HepG2 (cell line): ENCODE measurements around the gene MRPL50. TPM values are rescaled to one million over a fixed set of nuclear protein-coding genes. Genes with fewer than 3 reads are reported as not detected.

Source experiments
- BCL6 ChIP-seq: IDR thresholded peaks from 2 replicates; pipeline ENCODE4 v1.6.1; 2016; ENCODE audit warnings: missing genetic modification reagents, missing compliant biosample characterization
- CBX5 ChIP-seq: sonication (generic); formaldehyde crosslinking; IDR thresholded peaks from 2 replicates; pipeline ENCODE4 v1.4.0; 2020; ENCODE audit warnings: missing genetic modification reagents, borderline replicate concordance
- FOXK1 ChIP-seq: sonication (generic); formaldehyde crosslinking; IDR thresholded peaks from 2 replicates; pipeline ENCODE4 v1.4.0; 2020; ENCODE audit warnings: low read depth, missing genetic modification reagents, borderline replicate concordance
- FOXP1 ChIP-seq, 2 experiments: fragments of 450-650 bp in 1 of 2; IDR thresholded peaks; 2 replicates each; pipeline ENCODE4 v1.6.1; 2017 to 2018; ENCODE audit warnings: antibody characterized with exemption in 1 of 2
- IRF2 ChIP-seq: IDR thresholded peaks from 2 replicates; pipeline ENCODE4 v1.6.1; 2018; ENCODE audit warnings: missing genetic modification reagents, missing compliant biosample characterization
- KLF12 ChIP-seq: sonication (generic); formaldehyde crosslinking; IDR thresholded peaks from 2 replicates; pipeline ENCODE4 v1.4.0; 2020; ENCODE audit warnings: missing genetic modification reagents, borderline replicate concordance
- MIER3 ChIP-seq: IDR thresholded peaks from 2 replicates; pipeline ENCODE4 v1.6.1; 2016; ENCODE audit warnings: missing compliant biosample characterization, borderline replicate concordance
- MTA1 ChIP-seq: sonication (generic); formaldehyde crosslinking; IDR thresholded peaks from 2 replicates; pipeline ENCODE4 v1.4.0; 2020; ENCODE audit warnings: missing genetic modification reagents, mild to moderate bottlenecking, borderline replicate concordance
- MZF1 ChIP-seq: sonication (generic); formaldehyde crosslinking; IDR thresholded peaks from 2 replicates; pipeline ENCODE4 v1.8.1; 2023; ENCODE audit warnings: mild to moderate bottlenecking, missing genetic modification reagents, borderline replicate concordance
- NR3C1 ChIP-seq: sonication (generic); formaldehyde crosslinking; IDR thresholded peaks from 2 replicates; pipeline ENCODE4 v1.4.0; 2020; ENCODE audit warnings: missing genetic modification reagents
- PHF20 ChIP-seq: sonication (generic); formaldehyde crosslinking; IDR thresholded peaks from 2 replicates; pipeline ENCODE4 v1.5.0; 2020; ENCODE audit warnings: mild to moderate bottlenecking, missing genetic modification reagents
- RNF2 ChIP-seq: fragments of 450-650 bp; conservative IDR thresholded peaks from 2 replicates; pipeline ENCODE4 v1.6.1; 2016; ENCODE audit warnings: low read depth
- SMAD3 ChIP-seq: sonication (generic); formaldehyde crosslinking; IDR thresholded peaks from 2 replicates; pipeline ENCODE4 v1.4.0; 2020; ENCODE audit warnings: missing genetic modification reagents
- TBX2 ChIP-seq: sonication (generic); formaldehyde crosslinking; IDR thresholded peaks from 2 replicates; pipeline ENCODE4 v1.5.0; 2020; ENCODE audit warnings: missing genetic modification reagents, mild to moderate bottlenecking, borderline replicate concordance
- XRCC5 ChIP-seq: fragments of 200-400 bp; formaldehyde crosslinking; optimal IDR thresholded peaks from 2 replicates; pipeline ENCODE3; 2017; ENCODE audit warnings: mild to moderate bottlenecking, low read length
- ZFP36 ChIP-seq: fragments of 150-350 bp; IDR thresholded peaks from 2 replicates; pipeline ENCODE4 v1.6.1; 2018; ENCODE audit warnings: borderline replicate concordance, low read length, low read depth; ENCODE audit not compliant: partially characterized antibody
- ZNF451 ChIP-seq: sonication (generic); formaldehyde crosslinking; IDR thresholded peaks from 2 replicates; pipeline ENCODE4 v1.5.0; 2020; ENCODE audit warnings: mild to moderate bottlenecking, missing genetic modification reagents
- ZNF629 ChIP-seq: sonication (generic); formaldehyde crosslinking; conservative IDR thresholded peaks from 2 replicates; pipeline ENCODE4 v1.5.0; 2020; ENCODE audit warnings: missing genetic modification reagents
- polyA plus RNA-seq, 8 experiments: library from polyadenylated mRNA; depleted of rRNA in 3 of 8; stranded (reverse) in 7 of 8; unstranded in 1 of 8; fragments of >200 nt; fragmentation: Illumina TruSeq in 4 of 8; extraction: Trizol in 4 of 8; gene quantifications; 2 replicates each; pipeline versions ENCODE4 v1.2.1 to v1.2.3, GENCODE V29; 2011 to 2016; ENCODE audit warnings: low read depth in 4 of 8, missing spikeins in 1 of 8, mixed read lengths in 1 of 8; ENCODE audit not compliant: insufficient read depth in 1 of 8
- total RNA-seq, 5 experiments: library from RNA; depleted of rRNA; stranded (reverse); fragments of >200 nt; fragmentation: Illumina TruSeq; extraction: Trizol; gene quantifications; 2 replicates each; pipeline ENCODE4 v1.2.3, GENCODE V29; 2016; ENCODE audit warnings: low read depth in 1 of 5
- TF ChIP-seq, protein P1 (sequence below): sonication (generic); formaldehyde crosslinking; IDR thresholded peaks from 2 replicates; pipeline ENCODE4 v1.9.0; 2021; ENCODE audit warnings: missing genetic modification reagents, borderline replicate concordance
- TF ChIP-seq, protein P2 (sequence below): sonication (generic); formaldehyde crosslinking; IDR thresholded peaks from 2 replicates; pipeline ENCODE4 v1.5.0; 2020; ENCODE audit warnings: mild to moderate bottlenecking, missing genetic modification reagents, moderate library complexity
- TF ChIP-seq, protein P3 (sequence below): sonication (generic); formaldehyde crosslinking; IDR thresholded peaks from 2 replicates; pipeline ENCODE4 v1.4.0; 2020; ENCODE audit warnings: mild to moderate bottlenecking, missing genetic modification reagents
- TF ChIP-seq, protein P4 (sequence below): sonication (generic); formaldehyde crosslinking; conservative IDR thresholded peaks from 2 replicates; pipeline ENCODE4 v1.4.0; 2020; ENCODE audit warnings: missing genetic modification reagents
- TF ChIP-seq, protein P5 (sequence below): sonication (generic); formaldehyde crosslinking; IDR thresholded peaks from 2 replicates; pipeline ENCODE4 v1.5.1; 2020; ENCODE audit warnings: missing genetic modification reagents, mild to moderate bottlenecking, borderline replicate concordance

The MRPL50 gene
- total and polyA plus RNA-seq, 2 of the 13 experiments (the other 11 are each of a cell fraction or from before 2014, with no cell fraction given) = 37.1 to 70.0 TPM

DNA sequence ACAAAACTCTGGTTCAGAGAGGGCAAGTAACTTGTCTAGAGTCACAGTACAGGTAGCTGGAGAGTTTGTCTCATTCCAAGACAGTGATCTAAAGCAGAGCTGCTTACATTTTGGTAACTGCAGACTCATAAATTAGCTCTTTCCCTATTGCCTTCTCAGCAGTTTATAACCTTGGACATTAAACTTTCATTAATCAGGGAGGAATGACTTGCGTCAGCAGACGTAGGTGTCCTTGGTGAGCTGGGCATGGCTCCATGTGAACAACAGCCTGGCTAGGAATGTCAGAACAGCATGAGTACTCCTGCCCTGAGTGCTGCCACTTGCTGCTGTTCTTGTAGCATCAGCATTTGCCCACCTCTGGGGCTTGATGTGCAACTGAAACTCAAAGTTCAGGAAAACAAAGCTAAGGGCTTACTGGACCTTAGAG lies 39.4 kb upstream of the MRPL50 start (continued):
- TF ChIP-seq, protein P1, sequence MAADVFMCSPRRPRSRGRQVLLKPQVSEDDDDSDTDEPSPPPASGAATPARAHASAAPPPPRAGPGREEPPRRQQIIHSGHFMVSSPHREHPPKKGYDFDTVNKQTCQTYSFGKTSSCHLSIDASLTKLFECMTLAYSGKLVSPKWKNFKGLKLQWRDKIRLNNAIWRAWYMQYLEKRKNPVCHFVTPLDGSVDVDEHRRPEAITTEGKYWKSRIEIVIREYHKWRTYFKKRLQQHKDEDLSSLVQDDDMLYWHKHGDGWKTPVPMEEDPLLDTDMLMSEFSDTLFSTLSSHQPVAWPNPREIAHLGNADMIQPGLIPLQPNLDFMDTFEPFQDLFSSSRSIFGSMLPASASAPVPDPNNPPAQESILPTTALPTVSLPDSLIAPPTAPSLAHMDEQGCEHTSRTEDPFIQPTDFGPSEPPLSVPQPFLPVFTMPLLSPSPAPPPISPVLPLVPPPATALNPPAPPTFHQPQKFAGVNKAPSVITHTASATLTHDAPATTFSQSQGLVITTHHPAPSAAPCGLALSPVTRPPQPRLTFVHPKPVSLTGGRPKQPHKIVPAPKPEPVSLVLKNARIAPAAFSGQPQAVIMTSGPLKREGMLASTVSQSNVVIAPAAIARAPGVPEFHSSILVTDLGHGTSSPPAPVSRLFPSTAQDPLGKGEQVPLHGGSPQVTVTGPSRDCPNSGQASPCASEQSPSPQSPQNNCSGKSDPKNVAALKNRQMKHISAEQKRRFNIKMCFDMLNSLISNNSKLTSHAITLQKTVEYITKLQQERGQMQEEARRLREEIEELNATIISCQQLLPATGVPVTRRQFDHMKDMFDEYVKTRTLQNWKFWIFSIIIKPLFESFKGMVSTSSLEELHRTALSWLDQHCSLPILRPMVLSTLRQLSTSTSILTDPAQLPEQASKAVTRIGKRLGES (CRISPR knock-in tag) = no peak
- no peak for TF ChIP-seq FOXP1 (IDR thresholded peaks at IDR 0.05)
- 0 out of 2 replicates have a peak, but pooled peaks have one; percentile 29 for TF ChIP-seq FOXP1 (CRISPR knock-in tag; IDR thresholded peaks at IDR 0.05)
- no peak for TF ChIP-seq KLF12 (CRISPR knock-in tag)
- TF ChIP-seq ZNF629 (CRISPR knock-in tag) = no peak
- TF ChIP-seq XRCC5 = peak; percentile 34
- TF ChIP-seq IRF2 (CRISPR knock-in tag) = peak; percentile 46; the same call in 1 of the 2 replicates
- TF ChIP-seq, protein P2, sequence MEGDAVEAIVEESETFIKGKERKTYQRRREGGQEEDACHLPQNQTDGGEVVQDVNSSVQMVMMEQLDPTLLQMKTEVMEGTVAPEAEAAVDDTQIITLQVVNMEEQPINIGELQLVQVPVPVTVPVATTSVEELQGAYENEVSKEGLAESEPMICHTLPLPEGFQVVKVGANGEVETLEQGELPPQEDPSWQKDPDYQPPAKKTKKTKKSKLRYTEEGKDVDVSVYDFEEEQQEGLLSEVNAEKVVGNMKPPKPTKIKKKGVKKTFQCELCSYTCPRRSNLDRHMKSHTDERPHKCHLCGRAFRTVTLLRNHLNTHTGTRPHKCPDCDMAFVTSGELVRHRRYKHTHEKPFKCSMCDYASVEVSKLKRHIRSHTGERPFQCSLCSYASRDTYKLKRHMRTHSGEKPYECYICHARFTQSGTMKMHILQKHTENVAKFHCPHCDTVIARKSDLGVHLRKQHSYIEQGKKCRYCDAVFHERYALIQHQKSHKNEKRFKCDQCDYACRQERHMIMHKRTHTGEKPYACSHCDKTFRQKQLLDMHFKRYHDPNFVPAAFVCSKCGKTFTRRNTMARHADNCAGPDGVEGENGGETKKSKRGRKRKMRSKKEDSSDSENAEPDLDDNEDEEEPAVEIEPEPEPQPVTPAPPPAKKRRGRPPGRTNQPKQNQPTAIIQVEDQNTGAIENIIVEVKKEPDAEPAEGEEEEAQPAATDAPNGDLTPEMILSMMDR = peak; percentile 10; the same call in 1 of the 2 replicates
- TF ChIP-seq ZFP36 = no peak
- TF ChIP-seq, protein P3, sequence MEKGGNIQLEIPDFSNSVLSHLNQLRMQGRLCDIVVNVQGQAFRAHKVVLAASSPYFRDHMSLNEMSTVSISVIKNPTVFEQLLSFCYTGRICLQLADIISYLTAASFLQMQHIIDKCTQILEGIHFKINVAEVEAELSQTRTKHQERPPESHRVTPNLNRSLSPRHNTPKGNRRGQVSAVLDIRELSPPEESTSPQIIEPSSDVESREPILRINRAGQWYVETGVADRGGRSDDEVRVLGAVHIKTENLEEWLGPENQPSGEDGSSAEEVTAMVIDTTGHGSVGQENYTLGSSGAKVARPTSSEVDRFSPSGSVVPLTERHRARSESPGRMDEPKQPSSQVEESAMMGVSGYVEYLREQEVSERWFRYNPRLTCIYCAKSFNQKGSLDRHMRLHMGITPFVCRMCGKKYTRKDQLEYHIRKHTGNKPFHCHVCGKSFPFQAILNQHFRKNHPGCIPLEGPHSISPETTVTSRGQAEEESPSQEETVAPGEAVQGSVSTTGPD (CRISPR knock-in tag) = no peak
- TF ChIP-seq PHF20 (CRISPR knock-in tag) = no peak
- TF ChIP-seq MZF1 (CRISPR knock-in tag) = no peak
- no peak for TF ChIP-seq BCL6 (CRISPR knock-in tag)
- no peak for TF ChIP-seq RNF2
- peak; percentile 49; the same call in 1 of the 2 replicates for TF ChIP-seq FOXK1 (CRISPR knock-in tag)
- TF ChIP-seq, protein P4, sequence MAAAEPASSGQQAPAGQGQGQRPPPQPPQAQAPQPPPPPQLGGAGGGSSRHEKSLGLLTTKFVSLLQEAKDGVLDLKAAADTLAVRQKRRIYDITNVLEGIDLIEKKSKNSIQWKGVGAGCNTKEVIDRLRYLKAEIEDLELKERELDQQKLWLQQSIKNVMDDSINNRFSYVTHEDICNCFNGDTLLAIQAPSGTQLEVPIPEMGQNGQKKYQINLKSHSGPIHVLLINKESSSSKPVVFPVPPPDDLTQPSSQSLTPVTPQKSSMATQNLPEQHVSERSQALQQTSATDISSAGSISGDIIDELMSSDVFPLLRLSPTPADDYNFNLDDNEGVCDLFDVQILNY (CRISPR knock-in tag) = no peak
- no peak for TF ChIP-seq MTA1 (CRISPR knock-in tag)
- TF ChIP-seq SMAD3 (CRISPR knock-in tag) = no peak
- TF ChIP-seq CBX5 (CRISPR knock-in tag) = no peak; the same call in 1 of the 2 replicates
- TF ChIP-seq TBX2 (CRISPR knock-in tag) = 0 out of 2 replicates have a peak, but pooled peaks have one; percentile 45
- TF ChIP-seq MIER3 (CRISPR knock-in tag) = 0 out of 2 replicates have a peak, but pooled peaks have one; percentile 38
- no peak for TF ChIP-seq NR3C1 (CRISPR knock-in tag)
- peak; percentile 72; the same call in 1 of the 2 replicates for TF ChIP-seq ZNF451
- TF ChIP-seq, protein P5, sequence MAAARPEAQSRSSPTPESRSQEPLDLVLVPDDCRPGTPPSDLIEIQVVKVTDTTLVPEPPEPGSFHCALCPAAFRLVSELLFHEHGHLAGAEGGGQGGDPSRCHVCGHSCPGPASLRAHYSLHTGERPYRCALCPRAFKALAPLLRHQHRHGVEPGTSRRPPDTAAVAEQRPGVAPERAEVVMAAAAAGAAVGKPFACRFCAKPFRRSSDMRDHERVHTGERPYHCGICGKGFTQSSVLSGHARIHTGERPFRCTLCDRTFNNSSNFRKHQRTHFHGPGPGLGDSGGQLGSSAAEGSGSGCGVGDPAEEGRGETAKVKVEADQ (CRISPR knock-in tag) = peak; percentile 24; the same call in 1 of the 2 replicates
